Skin of body (tissue), 2 donors: ENCODE measurements around the gene WWOX. TPM values are rescaled to one million over a fixed set of nuclear protein-coding genes. Genes with fewer than 3 reads are reported as not detected.

ENCODE experiments used
- DNase-seq: peaks from one replicate; lab custom pipeline; 2025; lab: John Stamatoyannopoulos, UW
- total RNA-seq: library from RNA; depleted of rRNA; stranded (reverse); fragments of >200 nt; gene quantifications from one replicate; pipeline ENCODE4 v1.2.3, GENCODE V29; 2014

Gene WWOX
- total RNA-seq, 1 donor from 2014 or later, result 30.5 TPM

GRCh38 chr16:79155471-79155870 is 1056.0 kb downstream of the WWOX start:
- no peak for DNase-seq

- no peak for DNase-seq
Measured at GRCh38 chr16:79155904-79156303, 1056.5 kb downstream of the WWOX start.

GRCh38 chr16:79156761-79157160 is 1057.3 kb downstream of the WWOX start:
- no peak for DNase-seq

GRCh38 chr16:79158337-79158736 is 1058.9 kb downstream of the WWOX start:
- DNase-seq, result no peak

- DNase-seq, result no peak
Measured at GRCh38 chr16:79159261-79160049, 1060.0 kb downstream of the WWOX start.

- DNase-seq, result no peak
Measured at GRCh38 chr16:79162977-79163376, 1063.5 kb downstream of the WWOX start.

- no peak for DNase-seq
Measured at GRCh38 chr16:79163691-79164387, 1064.4 kb downstream of the WWOX start.

- DNase-seq, result no peak
Measured at GRCh38 chr16:79164388-79164995, 1065.0 kb downstream of the WWOX start.

GRCh38 chr16:79165079-79165478 is 1065.6 kb downstream of the WWOX start:
- no peak for DNase-seq

GRCh38 chr16:79165506-79165905 is 1066.1 kb downstream of the WWOX start:
- DNase-seq, result no peak

- no peak for DNase-seq
Measured at GRCh38 chr16:79167893-79168292, 1068.4 kb downstream of the WWOX start.

- DNase-seq, result no peak
Measured at GRCh38 chr16:79168321-79168720, 1068.9 kb downstream of the WWOX start.

- no peak for DNase-seq
Measured at GRCh38 chr16:79169239-79169638, 1069.8 kb downstream of the WWOX start.

- DNase-seq, result no peak
Measured at GRCh38 chr16:79170555-79171246, 1071.2 kb downstream of the WWOX start.

- no peak for DNase-seq
Measured at GRCh38 chr16:79171504-79171903, 1072.0 kb downstream of the WWOX start.

- no peak for DNase-seq
Measured at GRCh38 chr16:79171931-79172705, 1072.7 kb downstream of the WWOX start.

- DNase-seq, result no peak
Measured at GRCh38 chr16:79172976-79173500, 1073.6 kb downstream of the WWOX start.

- no peak for DNase-seq
Measured at GRCh38 chr16:79173919-79174318, 1074.5 kb downstream of the WWOX start.

GRCh38 chr16:79175286-79176057 is 1076.0 kb downstream of the WWOX start:
- no peak for DNase-seq

GRCh38 chr16:79177018-79177417 is 1077.6 kb downstream of the WWOX start:
- DNase-seq, result no peak
